ENCODE data around the gene RAD21L1.
"Not testable (repeated sequence)": the region's sequence is repeated elsewhere in the genome, so short reads cannot be mapped to it uniquely, and the experiment has no call there.

Gene RAD21L1

GRCh38 chr20:1199964-1200363 lies 25.9 kb upstream of the RAD21L1 start:
- no peak for DNase-seq

- no peak for DNase-seq
Measured at GRCh38 chr20:1202762-1203504, 22.9 kb upstream of the RAD21L1 start, which contains the start of gene C20orf202. C20orf202 (plus strand) TSS chr20:1203454; CDS start chr20:1203586, 132 bp downstream.

GRCh38 chr20:1203630-1204029 lies 22.2 kb upstream of the RAD21L1 start:
- no peak for DNase-seq

GRCh38 chr20:1204113-1204512 lies 21.7 kb upstream of the RAD21L1 start:
- peak; percentile 17 for DNase-seq

- no peak for DNase-seq
Measured at GRCh38 chr20:1204576-1204975, 21.3 kb upstream of the RAD21L1 start.

- no peak for DNase-seq
Measured at GRCh38 chr20:1205802-1206201, 20.0 kb upstream of the RAD21L1 start.

- DNase-seq = no peak
Measured at GRCh38 chr20:1206366-1207148, 19.3 kb upstream of the RAD21L1 start.

- DNase-seq = no peak
Measured at GRCh38 chr20:1207293-1207878, 18.5 kb upstream of the RAD21L1 start.

- DNase-seq = no peak
Measured at GRCh38 chr20:1209447-1210387, 16.1 kb upstream of the RAD21L1 start.

GRCh38 chr20:1210501-1210900 lies 15.3 kb upstream of the RAD21L1 start:
- peak; percentile 30 for DNase-seq

- peak; percentile 70 for DNase-seq
Measured at GRCh38 chr20:1212023-1212422, 13.8 kb upstream of the RAD21L1 start.

GRCh38 chr20:1212607-1213396 lies 13.0 kb upstream of the RAD21L1 start:
- DNase-seq = peak; percentile 80

GRCh38 chr20:1214838-1215261 lies 11.0 kb upstream of the RAD21L1 start:
- DNase-seq = no peak

GRCh38 chr20:1215386-1216170 lies 10.3 kb upstream of the RAD21L1 start:
- DNase-seq = no peak

- DNase-seq = not testable (repeated sequence)
Measured at GRCh38 chr20:1216527-1217427, 9.1 kb upstream of the RAD21L1 start.

- not testable (repeated sequence) for DNase-seq
Measured at GRCh38 chr20:1222750-1223149, 3.1 kb upstream of the RAD21L1 start.

- no peak for DNase-seq
Measured at GRCh38 chr20:1224205-1224890, 1.5 kb upstream of the RAD21L1 start.

- DNase-seq = no peak
Measured at GRCh38 chr20:1225263-1225782, 521 bp upstream of the RAD21L1 start.

GRCh38 chr20:1229541-1229940 lies 3.7 kb downstream of the RAD21L1 start:
- DNase-seq = no peak
